Measurements from ENCODE around the gene RMI2.

GRCh38 chr16:11330526-11331237 is 14.6 kb upstream of the RMI2 start:
- TF ChIP-seq CTCF (IDR thresholded peaks at IDR 0.05) (no peak), EP300 (IDR thresholded peaks at IDR 0.05) (no peak)
